HG03097 (cell line): ENCODE results near the gene KIAA0513.
A peak's percentile ranks its signal among the peaks of the same experiment; 100 is the strongest.
"Not testable (repeated sequence)": the region's sequence is repeated elsewhere in the genome, so short reads cannot be mapped to it uniquely, and the experiment has no call there.

ENCODE experiments used
- ATAC-seq: cut with Tn5 transposase; IDR thresholded peaks from one replicate; pipeline ENCODE4 v1.9.1; 2021; ENCODE audit not compliant: unreplicated experiment, low FRiP score

Gene KIAA0513

GRCh38 chr16:85027958-85028684 lies 526 bp downstream of the KIAA0513 start:
- ATAC-seq = peak; percentile 19

- ATAC-seq = no peak
Measured at GRCh38 chr16:85028685-85029407, 1.3 kb downstream of the KIAA0513 start.

- no peak for ATAC-seq
Measured at GRCh38 chr16:85029408-85029784, 1.8 kb downstream of the KIAA0513 start.

GRCh38 chr16:85029981-85030401 lies 2.4 kb downstream of the KIAA0513 start:
- no peak for ATAC-seq

GRCh38 chr16:85031451-85031850 lies 3.9 kb downstream of the KIAA0513 start:
- no peak for ATAC-seq

GRCh38 chr16:85032187-85032586 lies 4.6 kb downstream of the KIAA0513 start:
- not testable (repeated sequence) for ATAC-seq

GRCh38 chr16:85033171-85033570 lies 5.6 kb downstream of the KIAA0513 start:
- no peak for ATAC-seq

- no peak for ATAC-seq
Measured at GRCh38 chr16:85034591-85035433, 7.2 kb downstream of the KIAA0513 start.

- no peak for ATAC-seq
Measured at GRCh38 chr16:85036236-85037049, 8.8 kb downstream of the KIAA0513 start.

- no peak for ATAC-seq
Measured at GRCh38 chr16:85037050-85037410, 9.4 kb downstream of the KIAA0513 start.

- ATAC-seq = no peak
Measured at GRCh38 chr16:85037721-85038120, 10.1 kb downstream of the KIAA0513 start.

- no peak for ATAC-seq
Measured at GRCh38 chr16:85040685-85041084, 13.1 kb downstream of the KIAA0513 start.

GRCh38 chr16:85041219-85042166 lies 13.9 kb downstream of the KIAA0513 start:
- ATAC-seq = no peak

- no peak for ATAC-seq
Measured at GRCh38 chr16:85042167-85042526, 14.6 kb downstream of the KIAA0513 start.

GRCh38 chr16:85042606-85043005 lies 15.0 kb downstream of the KIAA0513 start:
- no peak for ATAC-seq

GRCh38 chr16:85045077-85045476 lies 17.5 kb downstream of the KIAA0513 start:
- no peak for ATAC-seq

- ATAC-seq = no peak
Measured at GRCh38 chr16:85045641-85046471, 18.3 kb downstream of the KIAA0513 start.

GRCh38 chr16:85046472-85046916 lies 18.9 kb downstream of the KIAA0513 start:
- ATAC-seq = no peak
